GM19468 (cell line): ENCODE results near the gene OVOL2.

Source experiments
- ATAC-seq: cut with Tn5 transposase; IDR thresholded peaks from one replicate; pipeline ENCODE4 v1.9.1; 2021; ENCODE audit warnings: mild to moderate bottlenecking, moderate library complexity, moderate number of reproducible peaks; ENCODE audit not compliant: unreplicated experiment; ENCODE audit errors: extremely low read depth

OVOL2 gene

DNA sequence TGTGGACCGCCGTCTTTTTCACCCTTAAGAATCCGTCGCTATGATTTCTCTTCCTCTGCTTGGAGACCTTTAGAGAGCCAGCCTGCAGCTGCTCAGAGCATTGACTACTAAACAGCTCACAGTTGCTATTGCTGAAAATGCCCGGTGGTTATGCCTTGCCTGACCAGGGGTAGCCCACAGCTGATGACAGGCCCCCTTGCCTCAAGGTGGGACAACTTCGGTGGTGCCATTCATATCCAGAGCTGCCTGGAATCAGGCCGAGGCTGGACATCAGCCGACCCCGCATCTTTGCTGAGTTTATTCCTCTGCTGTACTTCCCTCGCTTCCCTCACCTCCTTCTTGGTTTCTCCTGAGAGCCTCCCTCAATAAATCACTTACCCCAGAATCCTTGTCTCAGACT, 39.6 kb downstream of the OVOL2 start:
- ATAC-seq: no peak

DNA sequence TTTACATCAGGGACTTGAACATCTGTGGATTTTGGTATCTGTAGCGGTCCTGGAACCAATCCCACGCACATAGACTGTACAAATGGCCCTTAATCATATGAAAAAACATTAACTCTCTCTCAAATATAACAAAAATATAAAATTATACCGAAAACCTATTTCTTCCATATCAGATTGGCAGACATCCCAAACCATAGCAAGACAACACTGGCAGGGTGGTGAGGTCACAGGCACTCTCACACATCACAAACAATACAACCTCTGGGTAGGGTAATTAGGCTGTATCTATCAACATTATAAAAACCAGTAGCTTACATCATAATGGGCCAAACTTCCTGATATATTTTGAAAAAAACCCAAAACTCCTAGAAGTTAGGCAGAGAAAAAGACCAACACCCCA, 40.9 kb downstream of the OVOL2 start:
- ATAC-seq: no peak

DNA sequence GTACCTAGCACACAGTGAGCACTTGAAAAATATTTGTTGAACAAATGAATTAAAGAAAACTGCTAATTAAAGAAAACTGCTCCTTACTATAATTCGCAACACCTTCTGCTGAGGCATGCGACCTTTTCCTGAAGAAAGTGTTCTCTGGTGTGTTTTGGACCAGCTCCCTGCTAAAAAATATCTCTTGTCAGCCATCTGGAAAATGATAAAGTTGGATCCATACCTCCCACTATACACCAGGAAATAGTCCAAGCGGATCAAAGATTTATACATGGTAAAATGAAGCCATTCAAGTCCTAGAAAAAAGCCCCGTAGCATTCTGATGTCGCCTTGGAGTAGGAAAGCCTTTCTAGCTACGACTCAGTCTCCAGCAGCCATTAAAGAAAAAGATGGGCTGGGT, 43.3 kb downstream of the OVOL2 start:
- ATAC-seq: no peak

DNA sequence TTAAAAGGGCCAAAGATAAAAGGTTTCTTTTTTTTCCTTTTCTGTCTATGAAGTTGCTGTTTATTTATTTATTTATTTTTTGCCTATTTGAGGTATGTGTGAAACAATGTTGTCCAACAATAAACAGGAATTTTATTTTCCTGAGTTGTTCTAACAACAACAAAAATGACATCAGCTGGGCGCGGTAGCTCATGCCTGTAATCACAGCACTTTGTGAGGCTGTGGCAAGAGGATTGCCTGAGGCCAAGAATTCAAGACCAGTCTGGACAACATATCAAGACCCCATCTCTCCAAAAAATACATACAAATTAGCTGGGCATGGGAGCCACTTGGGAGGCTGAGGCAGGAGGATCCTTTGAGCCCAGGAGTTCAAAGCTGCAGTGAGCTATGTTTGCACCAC, 44.8 kb downstream of the OVOL2 start:
- no peak for ATAC-seq

DNA sequence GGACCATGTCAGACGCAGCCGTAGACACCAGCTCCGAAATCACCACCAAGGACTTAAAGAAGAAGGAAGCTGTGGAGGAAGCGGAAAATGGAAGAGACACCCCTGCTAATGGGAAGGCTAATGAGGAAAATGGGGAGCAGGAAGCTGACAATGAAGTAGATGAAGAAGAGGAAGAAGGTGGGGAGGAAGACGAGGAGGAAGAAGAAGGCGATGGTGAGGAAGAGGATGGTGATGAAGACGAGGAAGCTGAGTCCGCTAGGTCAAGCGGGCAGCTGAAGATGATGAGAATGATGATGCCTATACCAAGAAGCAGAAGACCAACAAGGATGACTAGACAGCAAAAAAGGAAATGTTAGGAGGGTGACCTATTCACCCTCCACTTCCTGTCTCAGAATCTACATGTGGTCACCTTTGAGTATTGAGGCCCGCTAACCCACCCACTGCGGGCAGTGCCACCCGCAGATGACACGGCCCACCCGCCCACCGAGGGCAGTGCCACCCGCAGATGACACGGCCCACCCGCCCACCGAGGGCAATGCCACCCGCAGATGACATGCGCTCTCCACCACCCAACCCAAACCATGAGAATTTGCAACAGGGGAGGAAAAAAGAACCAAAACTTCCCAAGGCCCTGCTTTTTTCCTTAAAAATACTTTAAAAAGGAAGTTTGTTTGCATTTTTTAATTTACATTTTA, 45.6 kb downstream of the OVOL2 start:
- ATAC-seq: no peak

DNA sequence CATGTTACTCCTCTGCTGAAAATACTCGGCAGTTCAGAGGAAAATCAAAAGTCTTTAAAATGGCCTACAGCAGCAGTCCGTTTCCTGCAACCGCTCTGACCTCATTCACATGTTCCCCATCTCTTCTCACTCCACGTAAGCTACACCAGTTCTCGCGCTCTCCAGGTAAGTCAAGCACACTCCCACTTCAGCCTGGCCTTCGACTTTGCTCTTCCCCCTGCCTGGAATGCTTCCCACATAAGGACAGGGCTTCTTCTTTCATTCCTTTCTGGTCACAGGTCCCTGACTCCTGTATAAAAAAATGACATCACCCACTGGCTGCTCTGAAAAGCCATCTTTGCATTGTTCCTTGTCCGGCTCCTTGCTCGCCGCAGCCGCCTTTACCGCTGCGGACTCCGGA, 46.2 kb downstream of the OVOL2 start:
- ATAC-seq: no peak

DNA sequence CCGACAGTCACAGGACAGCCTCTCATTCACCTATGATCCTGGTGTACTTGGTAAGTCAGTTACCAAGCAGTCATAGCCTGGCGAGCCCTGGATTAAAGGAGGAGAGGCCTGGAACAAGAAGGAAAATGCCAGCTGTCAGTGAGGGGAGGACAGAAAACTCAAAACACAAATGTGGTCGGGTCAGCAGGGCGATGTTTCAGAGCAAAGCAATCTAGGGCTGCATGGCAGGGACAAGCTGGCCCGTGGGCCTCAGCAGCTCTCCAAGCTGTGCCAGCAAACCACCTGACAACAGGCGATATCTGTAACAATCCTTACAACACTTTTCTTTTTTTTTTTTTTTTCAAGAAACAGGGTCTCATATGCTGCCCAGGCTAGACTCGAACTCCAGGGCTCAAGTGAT, 48.6 kb downstream of the OVOL2 start:
- ATAC-seq: no peak

DNA sequence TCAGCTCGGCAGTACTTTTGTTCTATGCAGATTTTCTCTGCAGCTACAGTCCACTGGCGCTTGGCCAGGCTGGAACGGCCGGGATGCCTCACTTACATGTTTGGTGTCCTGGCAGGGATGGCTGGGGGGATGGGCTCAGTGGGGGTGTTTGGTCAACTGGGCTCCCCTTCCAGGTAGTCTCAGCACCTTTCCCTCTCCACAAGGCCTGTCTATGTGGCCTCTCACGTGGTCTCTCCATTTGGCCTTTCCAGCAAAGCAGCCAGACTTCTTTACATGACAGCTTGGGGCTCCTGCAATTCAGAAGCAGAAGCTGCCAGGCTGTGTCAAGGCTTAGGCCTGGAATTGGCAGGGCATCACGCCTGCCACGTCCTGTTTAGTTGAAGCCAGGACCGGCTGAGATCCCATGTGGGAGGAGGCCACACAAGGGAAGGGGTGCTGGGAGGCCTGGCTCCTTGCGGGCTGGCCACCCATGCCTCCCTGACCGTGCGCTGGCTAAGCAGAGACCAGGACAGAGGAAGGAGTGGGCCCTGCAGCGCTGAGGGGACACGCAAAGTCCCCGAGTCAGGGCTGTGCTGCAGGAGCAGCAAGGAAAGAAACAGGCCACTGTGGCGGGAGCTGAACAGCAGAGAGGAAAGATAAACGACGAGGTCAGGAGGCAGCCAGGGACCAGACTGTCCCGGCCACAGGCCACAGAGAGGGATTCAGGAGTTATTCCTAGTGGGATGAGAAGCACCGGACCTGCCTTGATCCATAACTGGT, 50.0 kb downstream of the OVOL2 start:
- ATAC-seq: no peak

DNA sequence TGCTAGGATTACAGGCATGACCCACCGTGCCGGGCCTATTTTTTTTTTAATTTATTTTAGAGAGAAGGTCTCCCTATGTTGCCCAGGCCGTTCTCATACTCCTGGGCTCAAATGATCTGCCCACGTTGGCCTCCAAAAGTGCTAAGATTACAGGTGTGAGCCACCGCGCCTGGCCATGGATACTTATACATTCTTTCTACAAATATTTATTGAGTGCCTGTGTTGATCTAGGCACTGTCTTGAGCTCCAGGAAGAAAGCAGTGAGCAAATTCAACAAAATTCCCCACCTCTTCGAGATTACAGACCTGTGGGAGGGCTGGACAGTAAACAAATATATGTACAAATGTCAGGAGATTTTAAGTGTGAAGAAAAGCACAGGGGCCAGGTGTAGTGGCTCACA, 51.0 kb downstream of the OVOL2 start:
- ATAC-seq: no peak

DNA sequence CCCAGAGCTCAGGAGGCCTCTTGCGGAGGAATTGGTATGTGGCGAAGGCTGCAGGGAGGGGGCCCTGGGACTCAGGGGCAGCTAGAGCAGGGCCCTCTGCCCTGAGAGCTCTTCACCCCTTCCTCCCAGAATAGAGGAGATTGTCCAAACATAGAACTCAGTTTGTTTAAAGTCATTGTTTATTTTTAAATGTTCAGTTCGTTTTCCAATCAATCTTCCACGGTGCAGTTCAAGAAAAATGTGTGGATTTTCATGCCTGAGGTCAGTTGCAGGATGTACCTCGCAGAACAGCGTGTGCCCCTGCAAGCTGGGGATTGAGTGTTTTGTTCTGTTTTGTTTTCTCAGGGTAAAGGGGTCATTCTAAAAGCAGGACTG, 51.7 kb downstream of the OVOL2 start:
- ATAC-seq: no peak

DNA sequence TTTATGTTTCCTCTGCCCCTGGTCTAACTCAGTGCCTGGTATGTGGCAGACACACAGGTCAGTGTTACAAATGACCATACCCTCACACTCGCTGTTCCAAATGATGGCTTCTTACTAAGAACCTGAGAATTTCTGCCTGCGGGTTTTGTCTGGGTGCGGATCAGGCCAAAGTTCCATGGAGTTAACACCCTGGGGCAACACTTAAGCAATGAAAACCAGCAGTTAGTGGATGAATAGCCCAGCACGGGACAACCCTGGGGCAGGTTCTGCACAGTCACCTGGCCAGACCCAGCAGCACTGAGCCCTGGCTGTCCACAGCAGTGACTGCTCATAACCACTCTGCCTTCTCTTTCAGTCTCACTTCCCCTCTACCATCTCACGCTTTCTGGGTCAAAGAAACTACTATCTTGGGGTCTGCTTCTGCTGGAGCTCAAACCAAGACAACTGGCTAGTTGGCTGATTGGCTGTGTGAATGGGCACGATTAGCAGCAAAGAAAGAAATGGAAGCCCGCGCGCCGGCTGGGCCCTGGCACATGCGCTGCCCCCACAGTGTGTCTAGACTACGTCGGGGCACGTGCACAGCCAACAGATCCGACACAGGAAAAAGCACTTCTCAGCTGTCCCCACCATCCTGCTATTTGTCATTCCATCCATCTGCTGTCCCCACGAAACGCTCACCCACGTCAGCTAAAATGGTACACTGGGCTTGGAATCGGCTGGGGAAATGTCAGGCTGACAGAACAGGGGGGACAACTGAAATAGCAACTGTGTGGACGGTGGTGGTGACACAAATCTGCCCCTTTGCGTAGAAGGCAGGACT, 52.3 kb downstream of the OVOL2 start:
- ATAC-seq: peak; percentile 91

DNA sequence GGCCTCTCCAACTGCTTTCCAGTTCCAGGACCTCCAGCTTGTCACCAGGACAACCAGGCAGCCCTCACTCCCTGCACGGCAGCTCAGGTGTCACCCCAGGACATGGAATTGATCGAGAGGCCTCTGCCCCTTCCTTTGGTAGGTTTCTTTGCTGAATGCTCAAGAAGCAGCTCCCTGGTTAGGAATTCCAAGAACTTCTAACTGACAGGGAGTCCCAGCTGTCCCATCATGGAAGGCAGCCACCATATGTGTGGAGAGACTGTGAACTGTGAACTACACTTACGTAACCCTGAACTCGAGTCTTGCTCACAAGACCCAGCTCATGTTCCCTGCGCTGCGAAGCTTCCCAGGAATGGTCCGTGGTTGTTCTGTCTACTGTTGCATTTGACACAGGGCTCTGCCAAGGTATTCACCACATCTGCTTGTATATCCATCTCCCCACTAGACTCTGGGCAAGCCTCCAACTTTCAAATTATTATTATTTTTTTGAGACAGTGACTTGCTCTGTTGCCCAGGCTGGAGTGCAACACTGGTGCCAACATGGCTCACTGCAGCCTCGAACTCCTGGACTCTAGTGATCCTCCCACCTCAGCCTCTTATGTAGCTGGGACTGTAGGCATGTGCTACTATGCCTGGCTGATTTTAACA, 53.2 kb downstream of the OVOL2 start:
- no peak for ATAC-seq

DNA sequence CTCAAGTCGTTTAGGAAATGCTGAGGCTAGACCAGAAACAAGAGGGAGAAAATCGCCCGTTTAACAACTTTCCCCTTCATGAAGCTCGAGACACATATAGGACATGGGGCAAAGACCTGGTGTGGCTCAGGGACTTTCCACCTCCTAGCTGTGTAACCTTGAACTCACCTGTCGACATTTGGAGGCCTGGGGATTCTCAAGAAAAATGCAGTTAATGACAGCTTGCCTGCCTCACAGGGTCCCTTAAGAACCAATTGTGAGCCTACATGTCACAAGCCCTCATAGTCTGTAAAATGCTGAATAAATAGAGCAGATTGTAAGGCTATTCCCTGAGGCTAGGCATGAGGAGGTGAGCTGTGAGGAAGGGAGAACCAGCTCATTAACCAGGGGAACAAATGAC, 53.8 kb downstream of the OVOL2 start:
- no peak for ATAC-seq

DNA sequence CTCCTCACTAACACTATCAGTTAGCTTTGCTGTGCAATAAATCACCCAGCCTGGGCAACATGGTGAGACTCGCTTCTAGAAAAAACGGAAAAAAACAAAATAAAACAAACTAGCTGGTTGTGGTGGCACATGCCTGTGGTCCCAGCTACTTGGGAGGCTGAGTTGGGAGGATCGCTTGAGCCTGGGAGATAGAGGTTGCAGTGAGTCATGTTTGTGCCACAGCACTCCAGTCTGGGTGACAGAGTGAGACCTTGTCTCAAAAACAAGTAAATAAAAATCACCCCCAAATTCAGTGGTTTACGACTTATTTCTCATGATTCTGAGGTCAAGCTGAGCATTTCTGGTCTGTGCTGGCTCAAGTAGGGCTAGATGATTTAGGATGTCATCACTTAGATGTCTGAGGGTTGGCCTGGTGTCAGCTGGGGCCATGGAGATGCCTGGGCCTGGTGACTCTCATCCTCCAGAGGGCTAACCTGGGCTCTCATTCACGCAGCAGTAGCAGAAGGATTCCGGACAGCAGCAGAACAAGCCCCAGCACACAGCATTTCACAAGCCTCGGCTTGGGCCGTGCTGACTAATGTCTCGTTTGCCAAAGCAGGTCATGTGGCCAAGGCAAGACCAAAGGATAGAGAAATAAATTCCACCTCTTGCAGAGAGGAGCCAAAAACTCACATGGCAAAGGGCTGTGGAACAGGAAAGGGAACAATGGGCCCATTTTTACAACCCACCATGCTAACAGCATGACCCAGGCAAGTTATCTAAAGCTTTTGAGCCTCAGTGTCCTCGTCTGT, 56.4 kb downstream of the OVOL2 start:
- ATAC-seq: no peak

DNA sequence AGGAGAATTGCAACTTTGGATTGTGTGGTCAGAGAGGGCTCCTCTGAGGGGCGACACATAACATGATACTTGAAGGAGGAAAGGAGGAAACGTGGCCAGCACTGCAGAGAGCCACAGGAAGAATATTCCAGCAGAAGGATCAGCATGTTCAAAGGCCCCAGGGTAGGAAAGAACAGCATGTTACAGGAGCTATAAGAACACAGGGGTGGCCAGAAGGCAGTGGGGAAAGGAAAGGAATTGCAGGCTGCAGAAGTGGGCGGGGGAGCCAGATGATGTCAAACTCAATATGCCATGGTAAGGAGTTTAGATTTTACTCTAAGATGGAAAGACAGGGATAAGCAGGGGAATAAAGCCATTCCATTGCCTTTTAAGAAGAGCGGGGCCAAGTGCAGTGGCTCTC, 58.1 kb downstream of the OVOL2 start:
- no peak for ATAC-seq

DNA sequence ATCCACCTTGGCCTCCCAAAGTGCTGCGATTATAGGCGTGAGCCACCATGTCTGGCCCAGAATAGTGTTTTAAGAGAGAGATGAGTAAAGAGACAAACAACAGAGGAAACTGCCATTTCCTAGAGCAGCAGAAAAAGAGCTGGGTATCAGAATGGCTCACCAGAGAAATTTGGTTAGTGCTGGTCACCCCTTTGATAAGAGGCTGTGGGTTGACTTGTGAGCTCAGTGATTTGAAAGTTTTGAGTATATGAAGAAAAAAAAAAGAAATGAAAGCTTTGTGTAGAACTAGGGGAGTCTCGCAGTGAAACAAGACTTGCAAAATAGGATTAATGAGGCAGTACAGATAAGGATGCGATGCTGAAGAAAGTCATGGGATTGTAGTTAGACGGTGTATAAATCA, 59.3 kb downstream of the OVOL2 start:
- no peak for ATAC-seq

DNA sequence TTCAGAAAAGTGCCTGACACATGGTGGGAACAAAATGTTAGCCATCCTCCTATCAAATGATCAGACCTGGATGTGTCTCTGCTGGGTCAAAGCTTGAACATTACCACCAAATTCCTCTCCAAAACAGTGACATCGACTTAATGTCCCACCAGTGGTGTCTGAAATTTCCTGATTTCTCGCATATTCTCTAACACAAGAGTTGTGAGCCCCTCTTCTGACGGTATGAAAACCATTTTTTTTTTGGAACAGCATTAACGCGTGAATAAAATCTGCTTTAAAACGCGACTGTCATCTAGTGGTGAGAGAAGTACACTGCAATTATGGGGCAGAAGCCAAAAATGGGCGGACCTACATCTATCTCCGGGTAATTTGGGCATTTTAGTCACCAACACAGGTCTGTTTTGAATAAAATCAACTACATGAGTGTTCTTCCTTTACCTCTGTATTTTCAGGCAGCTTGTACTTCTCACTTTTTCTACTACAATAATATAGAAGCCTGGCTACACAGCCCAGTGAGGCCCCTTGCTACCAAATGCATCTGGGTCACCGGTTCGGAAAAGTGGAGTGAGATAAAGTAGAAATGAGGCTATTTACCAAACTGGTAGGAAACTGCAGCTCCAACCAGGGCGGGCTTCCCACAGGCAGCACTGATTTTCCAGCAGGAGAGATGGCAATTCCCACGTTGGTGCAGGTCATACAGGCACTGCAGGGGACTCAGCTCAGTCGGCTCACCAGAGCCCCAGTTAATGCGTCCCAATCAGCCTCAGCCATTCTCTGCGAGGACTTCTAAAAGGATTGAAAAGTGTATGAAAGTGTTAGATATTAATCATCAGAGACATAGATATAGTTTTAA, 61.5 kb downstream of the OVOL2 start:
- no peak for ATAC-seq

DNA sequence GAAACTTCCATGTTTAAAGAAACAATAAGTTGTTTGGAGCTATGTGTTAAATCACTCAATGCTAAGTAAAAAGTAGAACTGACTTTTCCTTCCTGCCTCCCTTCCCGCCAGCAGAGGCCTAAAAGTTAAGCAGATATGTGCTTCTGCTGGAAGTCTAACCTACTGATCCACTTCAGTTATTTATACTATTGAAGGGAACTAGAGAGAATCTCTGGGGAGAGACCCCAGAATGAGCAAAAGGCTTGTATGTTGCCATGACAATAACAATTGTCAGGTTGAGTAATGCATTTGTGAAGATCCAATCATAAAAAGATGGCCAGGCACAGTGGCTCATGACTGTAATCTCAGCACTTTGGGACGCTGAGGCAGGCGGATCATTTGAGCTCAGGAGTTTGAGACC, 64.2 kb downstream of the OVOL2 start:
- ATAC-seq: no peak

DNA sequence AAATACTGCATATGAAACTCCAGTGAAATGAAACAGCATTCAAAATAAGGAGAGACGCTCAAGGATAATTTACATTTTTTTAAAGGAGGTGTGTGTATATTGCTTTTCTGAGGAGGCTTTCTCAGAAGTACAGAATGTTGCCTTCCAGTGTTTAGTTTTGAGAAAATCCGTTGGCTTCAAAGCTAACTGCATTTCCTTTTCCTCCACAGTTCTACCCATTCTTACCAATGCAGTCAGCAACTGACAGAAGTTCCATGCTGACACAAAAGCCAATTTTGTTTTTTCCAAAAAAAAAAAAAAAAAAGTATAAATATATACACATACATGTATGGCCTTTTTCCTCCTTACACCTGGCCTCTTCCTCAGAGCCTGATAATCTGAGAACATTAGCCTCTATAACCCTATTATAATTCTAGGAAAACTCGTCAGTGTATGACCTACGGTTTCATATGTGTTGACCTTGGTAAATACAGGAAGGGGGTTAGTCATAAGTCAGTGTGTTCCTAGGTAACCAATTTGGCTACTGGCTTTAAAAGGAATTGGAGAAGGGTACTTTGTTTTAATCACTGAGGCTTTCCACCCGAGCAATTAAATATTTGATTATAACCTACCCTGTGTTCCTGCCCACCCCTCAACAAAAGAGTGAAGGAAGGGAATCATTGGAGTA, 64.7 kb downstream of the OVOL2 start:
- ATAC-seq: no peak
